Right kidney (tissue), 1 donor: ENCODE results near the gene CDKL4.
"Not testable (repeated sequence)": the region's sequence is repeated elsewhere in the genome, so short reads cannot be mapped to it uniquely, and the experiment has no call there.

Experiments used
- DNase-seq: peaks from one replicate; pipeline ENCODE4 v3.0.0-alpha.2; 2016

The CDKL4 gene

GRCh38 chr2:39176997-39177396 lies 66.8 kb downstream of the CDKL4 start:
- DNase-seq, result no peak

DNA sequence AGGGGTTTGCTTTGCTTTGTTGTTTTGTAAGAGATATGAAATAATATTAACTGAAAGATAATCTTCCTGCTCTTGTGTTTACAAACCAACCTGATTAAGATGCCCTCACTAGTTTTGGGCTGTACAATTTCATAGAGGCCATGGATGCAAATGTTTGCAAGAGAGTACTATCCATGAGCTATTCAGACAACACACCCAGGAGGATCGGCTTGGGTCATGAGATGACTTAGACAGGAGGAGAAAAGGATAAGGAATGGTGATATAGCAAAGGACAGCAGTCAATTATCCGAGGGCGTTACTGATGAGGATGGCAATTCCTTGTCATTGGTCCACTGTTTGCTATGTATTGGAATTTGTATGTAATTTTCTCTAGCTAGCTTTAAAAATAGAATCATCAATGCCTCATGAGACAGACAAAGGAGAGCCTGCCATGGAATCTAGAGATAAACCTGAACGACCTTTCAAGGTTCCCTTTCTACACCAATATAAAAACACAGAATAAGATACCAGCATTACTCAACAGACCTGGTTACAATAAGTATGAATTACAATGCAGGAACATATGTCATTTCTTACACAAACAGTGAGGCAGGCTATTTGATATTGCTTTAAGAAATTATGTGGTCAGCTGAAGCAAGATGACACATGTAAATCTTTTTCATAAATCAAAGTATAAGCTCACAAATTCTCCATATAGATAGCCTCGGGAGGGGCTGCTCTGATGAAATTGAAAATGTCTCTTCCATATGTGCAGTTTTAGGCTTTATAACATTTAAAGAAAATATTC lies 68.6 kb downstream of the CDKL4 start:
- no peak for DNase-seq

- no peak for DNase-seq
Measured at GRCh38 chr2:39174022-39174421, 69.7 kb downstream of the CDKL4 start.

DNA sequence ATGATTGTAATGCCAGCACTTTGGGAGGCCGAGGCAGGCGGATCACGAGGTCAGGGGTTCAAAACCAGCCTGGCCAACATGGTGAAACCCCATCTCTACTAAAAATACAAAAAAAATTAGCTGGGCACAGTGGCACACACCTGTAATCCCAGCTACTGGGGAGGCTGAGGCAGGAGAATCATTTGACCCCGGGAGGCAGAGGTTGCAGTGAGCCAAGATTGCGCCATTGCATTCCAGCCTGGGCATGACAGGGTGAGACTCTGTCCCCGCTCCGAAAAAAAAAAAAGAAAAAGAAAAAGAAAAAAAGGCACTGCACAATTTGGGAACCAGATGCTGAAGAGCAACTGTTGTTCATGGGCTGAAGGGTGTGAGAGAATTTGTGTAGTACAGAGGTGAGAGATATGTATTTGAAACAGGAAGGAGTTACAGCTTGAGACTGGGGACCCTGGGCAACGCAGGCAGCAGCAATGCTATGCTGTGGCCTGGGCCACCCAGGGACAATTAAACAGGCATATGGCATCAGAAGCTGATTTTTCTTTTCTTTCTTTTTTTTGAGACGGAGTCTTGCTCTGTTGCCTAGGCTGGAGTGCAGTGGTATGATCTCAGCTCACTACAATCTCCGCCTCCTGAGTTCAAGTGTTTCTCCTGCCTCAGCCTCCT lies 71.6 kb downstream of the CDKL4 start:
- DNase-seq, result not testable (repeated sequence)

DNA sequence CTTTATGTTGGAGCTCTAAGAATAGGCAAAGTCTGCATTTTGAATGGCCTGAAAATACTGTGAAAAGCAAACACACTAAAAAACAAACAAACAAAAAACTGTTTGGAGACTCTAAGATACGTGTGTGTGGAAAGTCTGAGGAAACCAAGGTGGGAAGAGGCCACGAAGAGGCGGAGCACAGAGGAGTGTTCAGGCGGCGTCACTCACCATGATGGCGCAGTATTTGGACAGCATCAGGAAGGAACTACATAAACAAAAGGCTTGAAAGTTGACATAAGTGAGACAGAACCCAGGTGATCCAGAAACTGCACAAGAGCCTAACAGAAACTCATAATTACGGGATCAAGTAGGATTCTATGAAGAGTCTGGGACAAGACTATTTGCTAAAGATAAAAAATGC lies 72.1 kb downstream of the CDKL4 start:
- DNase-seq, result no peak

DNA sequence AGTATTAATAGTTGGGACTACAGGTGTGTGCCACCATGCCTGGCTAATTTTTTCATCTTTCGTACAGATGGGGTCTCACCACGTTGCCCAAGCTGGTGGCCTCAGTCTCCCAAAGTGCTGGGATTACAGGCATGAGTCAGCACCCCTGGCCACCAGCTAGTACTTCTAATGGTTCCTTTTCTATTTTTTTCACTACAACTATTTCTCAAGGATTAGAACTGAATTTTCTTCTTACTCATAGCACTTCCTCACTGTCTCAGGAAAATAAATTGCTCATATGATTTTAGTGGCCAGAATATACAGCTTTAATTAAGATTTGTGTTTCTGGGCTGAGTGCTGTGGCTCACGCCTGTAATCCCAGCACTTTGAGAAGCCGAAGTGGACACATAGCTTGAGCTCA lies 79.7 kb downstream of the CDKL4 start:
- no peak for DNase-seq

DNA sequence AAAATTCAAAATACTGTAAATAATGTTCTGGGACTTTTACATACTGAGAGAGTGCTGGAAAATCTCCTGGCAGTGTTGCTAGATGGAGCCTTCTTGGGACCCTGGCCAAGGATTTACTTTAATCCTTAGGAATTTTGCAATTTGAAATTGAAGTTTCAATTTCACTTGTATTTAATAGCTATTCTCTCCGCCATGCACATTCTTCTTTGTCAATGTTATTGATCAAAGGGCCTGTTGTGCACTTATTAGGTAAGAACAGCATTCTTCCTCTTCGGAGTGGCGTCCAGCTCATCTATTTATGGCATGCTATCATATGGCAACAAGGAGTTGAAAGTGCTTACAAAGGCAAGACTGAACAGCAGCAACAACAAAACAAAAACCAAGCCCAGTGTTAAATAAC lies 82.8 kb downstream of the CDKL4 start:
- no peak for DNase-seq

- no peak for DNase-seq
Measured at GRCh38 chr2:39159283-39159682, 84.5 kb downstream of the CDKL4 start.

DNA sequence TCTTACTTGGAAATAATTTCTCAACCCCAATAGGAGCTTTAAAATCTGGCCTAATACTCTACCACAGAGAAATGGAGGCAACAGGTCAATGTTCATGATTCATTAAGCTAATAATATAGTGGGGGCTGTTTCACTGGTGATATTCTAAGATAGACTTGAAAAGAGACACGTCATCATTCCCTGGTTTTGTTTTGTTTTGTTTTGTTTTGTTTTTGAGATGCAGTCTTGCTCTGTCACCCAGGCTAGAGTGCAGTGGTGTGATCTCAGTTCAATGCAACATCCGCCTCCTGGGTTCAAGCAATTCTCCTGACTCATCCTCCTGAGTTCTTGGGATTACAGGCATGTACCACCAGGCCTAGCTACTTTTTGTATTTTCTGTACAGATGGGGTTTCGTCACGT lies 85.4 kb downstream of the CDKL4 start:
- DNase-seq, result no peak

- no peak for DNase-seq
Measured at GRCh38 chr2:39156846-39157245, 86.9 kb downstream of the CDKL4 start.

DNA sequence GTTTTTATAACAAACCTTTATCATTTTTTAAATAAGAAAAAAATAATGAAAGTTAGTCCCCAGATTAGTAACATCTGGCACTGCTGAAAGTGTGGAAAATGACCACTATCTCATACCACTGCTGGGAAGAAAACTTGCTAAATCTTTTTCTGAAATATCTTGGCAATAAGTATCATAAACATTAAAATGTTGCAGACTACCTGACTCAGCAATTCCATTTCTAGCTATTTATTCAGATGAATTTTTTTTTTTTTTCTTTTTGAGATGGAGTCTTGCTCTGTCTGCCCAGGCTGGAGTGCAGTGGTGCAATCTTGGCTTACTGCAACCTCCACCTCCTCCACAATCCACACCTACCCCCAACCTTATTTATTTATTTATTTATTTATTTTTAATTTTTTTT lies 87.7 kb downstream of the CDKL4 start:
- no peak for DNase-seq

GRCh38 chr2:39155573-39155972 lies 88.2 kb downstream of the CDKL4 start:
- DNase-seq, result not testable (repeated sequence)

- no peak for DNase-seq
Measured at GRCh38 chr2:39154944-39155343, 88.8 kb downstream of the CDKL4 start.

DNA sequence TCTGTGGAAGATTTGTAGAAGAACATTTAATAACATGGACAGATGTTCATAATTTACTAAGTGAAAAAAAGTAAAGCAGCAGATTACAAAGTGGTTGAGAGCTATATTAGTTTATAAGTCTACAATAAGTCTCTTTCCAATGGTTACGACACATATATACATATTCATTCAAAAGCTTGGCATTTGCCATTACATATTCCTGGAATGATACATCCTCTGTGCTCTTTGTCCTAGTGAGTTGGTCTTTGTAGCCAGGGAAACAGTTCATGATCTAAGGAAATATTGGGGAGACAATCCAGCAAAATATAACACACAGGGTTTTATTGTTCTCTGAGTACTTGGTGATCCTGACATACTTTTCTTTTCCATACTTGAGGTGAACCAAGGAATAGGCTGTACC lies 90.5 kb downstream of the CDKL4 start:
- no peak for DNase-seq

DNA sequence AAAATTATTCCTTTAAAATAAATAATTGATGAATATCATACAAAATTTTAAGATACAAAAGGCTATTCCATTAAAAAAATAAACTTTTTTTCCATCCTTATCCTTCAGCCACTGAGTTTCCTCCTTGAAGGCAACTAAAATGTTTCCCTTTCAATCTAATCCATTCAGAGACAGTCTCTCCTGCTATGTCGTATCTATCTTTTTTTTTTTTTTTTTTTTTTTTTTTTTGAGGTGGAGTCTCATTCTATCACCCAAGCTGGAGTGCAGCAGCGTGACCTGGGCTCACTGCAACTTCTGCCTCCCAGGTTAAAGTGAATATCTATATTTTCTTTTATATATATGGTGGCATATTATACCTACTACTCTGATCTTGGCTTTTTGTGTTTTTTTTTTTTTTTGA lies 91.3 kb downstream of the CDKL4 start:
- no peak for DNase-seq

GRCh38 chr2:39150890-39151497 lies 92.8 kb downstream of the CDKL4 start:
- DNase-seq, result no peak

DNA sequence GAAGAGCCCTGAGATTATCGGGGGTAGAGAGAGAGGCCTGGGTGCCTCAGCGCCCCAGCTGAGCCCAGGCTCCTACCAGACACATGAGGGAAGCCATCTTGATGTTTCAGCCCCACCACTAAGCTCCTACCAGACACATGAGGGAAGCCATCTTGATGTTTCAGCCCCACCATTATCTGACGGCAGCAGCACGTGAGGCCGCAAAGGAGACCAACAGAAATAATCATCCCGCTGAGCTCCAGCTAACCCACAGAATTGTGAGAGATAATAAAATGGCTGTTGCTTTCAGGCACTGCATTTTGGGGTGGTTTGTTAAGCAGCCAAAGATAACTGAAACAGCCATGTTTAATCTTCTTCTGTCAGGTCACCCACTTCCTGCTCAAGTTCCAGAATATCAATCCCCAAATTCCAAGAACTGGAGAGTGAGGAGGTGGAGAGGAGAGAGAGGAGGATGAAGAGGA lies 93.6 kb downstream of the CDKL4 start:
- no peak for DNase-seq

- no peak for DNase-seq
Measured at GRCh38 chr2:39146630-39147029, 97.1 kb downstream of the CDKL4 start.

DNA sequence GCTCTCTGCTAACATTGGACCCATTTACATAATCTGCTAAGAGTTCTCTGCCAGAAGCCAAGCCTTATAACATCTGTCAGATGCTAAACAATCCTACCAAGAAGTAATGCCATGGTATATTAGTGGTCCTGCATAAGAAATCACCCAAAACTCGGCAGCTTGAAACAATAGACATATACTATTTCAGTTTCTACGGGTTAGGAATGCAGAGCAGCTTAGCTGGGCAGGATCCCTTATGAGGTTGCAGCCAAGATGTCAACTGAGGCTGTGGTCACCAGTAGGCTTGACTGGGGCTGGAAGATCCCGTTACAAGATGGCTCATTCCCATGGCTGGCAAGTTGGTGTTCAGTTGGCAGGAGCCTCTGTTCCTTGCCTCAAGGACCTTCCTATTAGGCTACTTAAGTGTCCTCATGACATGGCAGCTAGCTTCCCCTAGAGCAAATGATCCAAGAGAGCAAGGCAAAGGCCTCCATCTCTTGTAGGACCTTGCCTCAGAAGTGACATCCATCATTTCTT lies 97.8 kb downstream of the CDKL4 start:
- no peak for DNase-seq

DNA sequence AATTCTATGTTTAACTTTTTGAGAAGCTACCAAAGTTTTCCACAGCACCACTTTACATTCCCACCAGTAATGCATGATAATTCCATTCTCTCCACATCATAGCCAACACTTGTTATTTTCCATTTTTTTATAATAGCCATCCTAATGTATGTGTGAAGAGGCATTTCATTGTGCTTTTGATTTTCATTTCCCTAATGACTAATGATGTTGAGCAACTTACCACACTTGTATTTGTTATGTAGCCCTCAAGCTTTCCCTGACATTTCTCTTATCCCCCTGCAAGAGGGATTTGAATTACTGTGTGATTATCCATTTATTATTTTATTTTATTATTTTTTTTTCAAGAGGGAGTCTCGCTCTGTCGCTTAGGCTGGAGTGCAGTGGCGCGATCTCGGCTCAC lies 99.4 kb downstream of the CDKL4 start:
- no peak for DNase-seq

DNA sequence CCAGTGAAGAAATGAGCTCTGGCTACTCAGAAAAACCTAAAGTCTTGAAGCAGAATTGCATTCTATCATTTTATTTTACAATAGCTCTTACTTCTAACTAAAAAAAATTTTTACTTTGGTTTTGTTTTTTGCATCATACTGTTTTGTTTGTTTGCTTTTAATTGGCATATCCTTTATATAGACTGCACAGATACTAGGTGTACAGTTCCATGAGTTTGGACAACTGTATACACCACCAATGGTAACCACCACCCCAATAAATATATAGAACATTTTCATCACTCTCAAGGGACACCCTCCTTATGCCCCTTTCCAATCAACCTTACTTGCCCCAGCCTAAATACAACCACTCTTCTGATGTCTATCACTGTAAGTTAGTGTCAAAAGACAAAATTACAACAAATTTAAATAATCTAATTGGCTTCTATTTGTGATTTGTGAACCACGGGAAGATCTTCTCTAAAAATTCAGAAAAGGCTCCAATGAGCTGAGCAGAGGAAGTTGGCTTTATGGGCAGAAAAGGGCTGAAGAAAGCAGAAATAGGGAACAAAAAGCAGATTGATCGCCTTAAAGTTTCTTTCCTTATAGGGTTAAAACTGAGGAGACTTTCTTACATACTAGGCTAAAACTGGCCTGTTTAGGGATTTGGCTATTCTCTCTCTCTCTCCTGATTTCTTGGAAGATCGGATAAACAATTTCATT lies 100.7 kb downstream of the CDKL4 start:
- no peak for DNase-seq

DNA sequence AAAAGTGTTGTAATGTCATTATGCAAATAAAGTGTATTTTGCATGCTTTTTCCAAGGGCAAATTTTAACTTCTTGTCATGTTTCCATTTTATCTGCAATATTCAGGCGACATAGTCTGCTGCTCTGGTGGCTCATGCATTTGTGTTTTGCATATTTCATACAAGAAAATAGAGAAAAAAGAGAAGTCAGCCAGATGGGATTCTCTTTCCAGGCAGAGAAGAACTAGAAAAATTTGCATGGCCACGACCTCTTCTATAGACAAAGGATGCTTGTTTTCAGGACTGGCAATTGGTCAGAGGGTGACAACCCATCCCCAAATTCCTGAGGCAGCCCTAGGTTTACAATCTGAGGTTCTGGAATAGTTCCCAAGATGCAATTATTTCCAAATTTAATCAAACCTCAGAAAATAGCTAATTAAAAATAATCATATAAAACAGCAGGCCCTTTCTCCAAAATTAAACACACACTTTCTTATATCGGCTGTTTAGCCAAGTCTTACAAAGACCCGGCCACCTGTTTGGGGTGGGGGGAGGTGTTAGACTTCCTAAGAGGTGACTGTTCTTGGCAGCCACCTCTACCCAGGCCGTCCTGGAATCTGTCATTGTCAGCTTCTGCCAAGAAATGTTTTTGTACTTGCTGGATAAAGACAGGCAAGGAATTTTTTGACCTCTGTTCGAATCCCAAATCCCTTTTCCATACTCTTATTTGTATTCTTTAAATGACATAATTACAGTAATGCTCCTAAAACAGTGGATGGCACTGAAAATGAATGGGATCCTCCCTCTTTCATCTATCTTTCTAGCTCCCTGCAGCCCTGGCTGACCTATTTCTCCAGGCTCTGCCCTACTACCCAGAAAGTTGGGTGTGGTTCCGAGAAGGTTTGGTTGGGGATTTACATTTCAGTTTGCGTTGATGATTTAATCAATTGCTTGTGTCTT lies 102.2 kb downstream of the CDKL4 start:
- no peak for DNase-seq
